ENCODE data around the gene FBXL22. TPM values are rescaled to one million over a fixed set of nuclear protein-coding genes. Genes with fewer than 3 reads are reported as not detected.

Gene FBXL22
- total RNA-seq (2014; rRNA removed): 0.23 TPM in 1 of 2 replicates, not detected in the other
- polyA plus RNA-seq (2012): 0.17 TPM

DNA sequence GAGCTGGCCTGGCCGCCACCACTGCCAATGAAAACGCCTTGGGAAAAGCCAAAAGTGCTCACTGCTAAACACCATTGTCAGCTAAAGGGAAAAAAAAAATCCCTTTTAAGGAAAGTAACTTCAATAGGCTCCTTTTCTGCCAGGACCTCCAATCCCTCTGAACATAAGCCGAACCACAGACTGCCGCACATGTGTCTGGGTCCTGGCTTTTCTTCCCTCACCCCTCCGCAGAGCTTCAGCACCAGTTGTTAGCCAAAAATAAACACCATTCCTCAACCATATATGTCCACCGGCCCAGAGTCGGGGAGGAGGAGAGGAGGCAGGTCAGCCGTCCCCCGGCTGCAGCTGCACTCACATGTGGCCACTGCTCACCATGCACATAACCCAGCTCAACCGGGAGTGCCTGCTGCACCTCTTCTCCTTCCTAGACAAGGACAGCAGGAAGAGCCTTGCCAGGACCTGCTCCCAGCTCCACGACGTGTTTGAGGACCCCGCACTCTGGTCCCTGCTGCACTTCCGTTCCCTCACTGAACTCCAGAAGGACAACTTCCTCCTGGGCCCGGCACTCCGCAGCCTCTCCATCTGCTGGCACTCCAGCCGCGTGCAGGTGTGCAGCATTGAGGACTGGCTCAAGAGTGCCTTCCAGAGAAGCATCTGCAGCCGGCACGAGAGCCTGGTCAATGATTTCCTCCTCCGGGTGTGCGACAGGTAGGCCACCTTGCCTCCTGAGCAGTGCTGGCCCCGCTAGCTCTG lies at the start of gene FBXL22:
Gene FBXL22 (plus strand): TSS at position 350 of the 753 bp plus-strand sequence. CDS start 6 bp downstream, at position 356.
- no peak for DNase-seq (ENCODE audit: low read depth)

DNA sequence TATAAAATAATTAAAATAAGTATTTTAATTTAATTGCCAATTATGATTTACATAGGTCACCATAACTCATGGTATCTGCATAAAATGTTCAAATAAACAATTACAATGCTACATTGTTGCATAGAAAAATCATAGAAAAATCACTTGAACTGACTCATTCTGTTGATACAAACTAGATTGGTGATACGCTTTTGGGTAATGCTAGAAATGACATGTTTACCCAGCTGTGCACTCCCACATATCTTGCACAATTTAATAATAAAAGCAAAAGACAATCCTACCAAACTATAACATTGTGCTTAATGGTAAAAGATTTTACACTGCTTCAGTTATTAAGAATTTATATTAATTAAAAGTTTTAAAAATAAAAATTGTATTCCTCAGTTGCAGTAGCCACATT lies 45.8 kb upstream of the FBXL22 start:
- DNase-seq (ENCODE audit: low read depth): peak; percentile 81

GRCh38 chr15:63553388-63553791 lies 43.8 kb upstream of the FBXL22 start:
- DNase-seq (ENCODE audit: low read depth): peak; percentile 91

- DNase-seq (ENCODE audit: low read depth): no peak
These were observed 42.8 kb upstream of the FBXL22 start for GRCh38 chr15:63554337-63554927.

- DNase-seq (ENCODE audit: low read depth): no peak
These were observed 41.7 kb upstream of the FBXL22 start for GRCh38 chr15:63555507-63555906.

GRCh38 chr15:63556246-63556645 lies 40.9 kb upstream of the FBXL22 start:
- DNase-seq (ENCODE audit: low read depth): no peak

- no peak for DNase-seq (ENCODE audit: low read depth)
These were observed 40.5 kb upstream of the FBXL22 start for GRCh38 chr15:63556736-63557135.

- no peak for DNase-seq (ENCODE audit: low read depth)
These were observed 37.4 kb upstream of the FBXL22 start for GRCh38 chr15:63559753-63560152.

DNA sequence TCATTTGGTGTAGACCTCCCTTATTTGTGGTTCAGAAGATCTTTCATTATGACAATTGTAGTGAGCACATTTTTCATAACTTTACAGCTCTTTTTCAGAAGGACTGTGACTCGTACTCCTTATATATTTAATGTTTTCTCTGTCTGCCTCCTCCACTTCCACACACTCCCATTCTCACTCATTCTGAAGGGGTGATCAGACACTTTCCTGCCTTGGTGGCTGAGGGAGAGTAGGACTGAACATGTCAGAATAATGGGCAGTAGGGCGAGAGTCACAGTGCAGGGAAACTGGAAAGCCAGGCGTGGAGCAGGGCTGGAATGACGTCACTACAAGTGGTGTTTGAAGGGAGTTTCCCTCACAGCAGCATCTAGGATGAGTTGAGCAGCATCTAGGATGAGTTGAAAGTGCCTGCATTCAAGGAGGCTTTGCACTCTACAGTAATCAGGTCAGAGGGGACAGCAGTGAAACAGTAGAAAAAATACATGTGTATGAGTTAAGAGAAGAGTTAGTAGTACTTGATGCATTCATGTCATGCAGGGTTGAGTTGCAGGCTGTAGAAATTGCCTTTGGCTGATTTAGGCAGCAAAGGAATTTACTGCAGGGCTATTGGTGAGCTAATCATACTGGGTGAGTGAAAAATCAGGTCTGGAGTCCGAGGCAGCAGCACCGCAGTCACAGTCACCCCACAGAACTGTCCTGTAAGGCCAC lies 36.3 kb upstream of the FBXL22 start:
- DNase-seq (ENCODE audit: low read depth): no peak

- DNase-seq (ENCODE audit: low read depth): no peak
These were observed 33.1 kb upstream of the FBXL22 start for GRCh38 chr15:63564093-63564492.

DNA sequence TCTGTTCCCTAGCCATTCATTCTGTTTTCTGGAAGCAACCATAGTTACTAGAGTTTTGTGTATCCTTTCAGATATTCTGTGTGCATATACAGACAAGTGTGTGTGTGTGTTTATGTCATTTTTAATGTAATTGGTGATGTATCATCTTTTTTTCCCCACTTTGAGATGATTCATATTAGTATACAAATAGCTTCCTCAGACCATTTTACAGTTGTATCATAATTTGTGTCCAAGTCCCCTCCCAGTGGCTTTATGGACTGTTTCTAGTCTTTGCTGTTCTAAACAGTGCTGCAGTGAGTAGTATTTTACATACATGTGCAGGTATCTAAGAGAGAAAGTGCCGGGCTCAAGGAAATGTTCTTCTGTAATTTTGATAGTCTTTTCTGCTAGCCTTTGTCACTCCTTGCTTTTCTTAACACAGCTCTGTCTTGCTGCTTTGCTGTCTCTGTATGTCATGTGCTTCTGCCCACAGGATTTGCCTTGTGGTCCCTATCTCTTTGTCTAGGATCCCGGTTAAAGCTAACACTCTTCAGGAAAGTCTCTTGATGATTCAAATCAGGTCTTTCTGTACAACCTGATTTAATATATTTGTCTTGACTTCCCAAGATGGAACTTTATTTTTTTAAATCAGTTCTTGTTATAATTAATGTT lies 31.5 kb upstream of the FBXL22 start:
- no peak for DNase-seq (ENCODE audit: low read depth)

DNA sequence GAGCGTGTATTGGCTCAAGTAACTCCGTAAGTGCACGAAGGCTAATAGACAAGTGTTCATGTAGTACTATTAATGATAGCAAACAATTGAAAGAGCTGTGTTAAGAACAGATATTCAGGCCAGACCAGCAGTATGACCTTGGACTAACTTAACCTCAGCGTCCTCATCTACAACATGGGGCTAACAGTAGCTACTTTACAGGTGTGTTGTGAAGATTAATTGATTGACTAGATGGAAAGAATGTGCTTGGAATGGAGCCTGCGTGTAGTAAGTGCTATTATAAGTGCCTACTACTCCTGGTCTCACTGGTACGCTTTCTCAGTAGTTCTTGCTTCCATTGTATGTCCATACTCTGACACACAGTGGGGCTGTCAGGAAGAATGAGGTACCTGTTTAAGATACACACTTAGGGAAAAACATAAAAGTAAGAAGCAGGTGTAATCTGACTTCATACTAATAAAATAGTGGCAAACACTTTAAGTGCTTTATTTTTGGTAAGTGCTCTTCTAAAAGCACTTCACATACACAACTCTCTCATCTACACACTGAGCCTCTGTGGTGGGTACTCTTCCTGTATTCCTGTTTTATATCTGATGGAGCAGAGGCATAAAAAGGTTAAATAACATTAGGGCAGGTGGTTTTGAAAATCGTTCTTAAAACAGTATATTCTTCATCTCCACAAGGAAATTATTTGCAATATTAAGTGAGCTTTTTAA lies 24.3 kb upstream of the FBXL22 start:
- no peak for DNase-seq (ENCODE audit: low read depth)

DNA sequence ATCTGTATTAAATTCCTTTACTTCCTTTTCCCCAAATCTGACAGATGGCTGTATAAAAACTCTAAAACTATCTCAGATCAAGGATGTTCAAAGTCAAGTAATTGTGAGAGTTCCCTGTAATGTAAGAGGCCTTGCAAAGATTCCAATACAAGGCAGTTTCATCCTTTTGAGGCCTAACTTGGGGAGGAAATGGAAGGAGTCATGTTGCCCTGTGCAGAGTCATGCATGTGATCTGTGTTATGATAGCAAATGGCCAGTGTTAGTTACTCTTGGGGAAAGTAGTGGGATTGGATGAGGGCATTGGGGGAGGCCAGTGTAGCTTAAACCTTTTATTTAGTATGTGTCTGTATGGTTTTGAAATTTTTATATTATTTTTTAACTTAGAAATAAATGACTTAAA lies 23.7 kb upstream of the FBXL22 start:
- no peak for DNase-seq (ENCODE audit: low read depth)

DNA sequence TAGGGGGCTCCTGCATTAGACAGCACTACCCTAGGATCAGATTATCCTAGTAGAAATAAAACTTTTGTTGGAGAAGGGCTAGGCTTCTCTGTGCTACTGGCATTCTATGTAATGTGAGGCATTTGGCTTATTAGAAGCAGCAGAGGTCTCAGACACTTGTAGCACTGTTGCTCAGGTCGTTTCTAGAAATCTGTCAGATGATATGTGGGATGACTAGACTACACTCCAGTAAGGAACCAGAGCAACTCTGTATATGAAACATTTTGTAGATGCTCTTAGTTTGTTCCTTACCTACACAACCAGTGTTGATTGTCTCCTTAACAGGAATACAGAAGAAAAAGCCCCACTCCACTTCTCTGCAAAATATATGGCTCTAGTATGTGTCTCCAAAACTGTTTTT lies 21.9 kb upstream of the FBXL22 start:
- no peak for DNase-seq (ENCODE audit: low read depth)

GRCh38 chr15:63576441-63576840 lies 20.7 kb upstream of the FBXL22 start:
- DNase-seq (ENCODE audit: low read depth): no peak

DNA sequence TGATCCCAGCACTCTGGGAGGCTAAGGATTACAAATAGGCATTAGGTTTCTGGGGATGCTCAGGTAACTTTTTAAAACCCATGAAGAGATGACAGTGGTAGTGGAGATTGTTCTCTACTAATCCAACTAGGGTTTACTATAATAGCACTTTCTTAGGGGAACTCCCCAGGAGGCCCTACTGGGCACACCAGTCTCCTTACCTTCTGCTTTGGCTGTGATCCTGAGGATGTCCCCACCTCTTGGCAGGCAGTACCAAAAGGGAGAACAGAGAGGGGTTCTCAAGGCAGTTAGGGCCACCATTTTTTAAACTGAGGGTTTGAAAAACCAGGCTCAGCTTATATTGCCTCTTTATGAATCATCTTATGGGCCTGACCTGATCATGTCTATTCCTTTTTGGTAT lies 15.0 kb upstream of the FBXL22 start:
- DNase-seq (ENCODE audit: low read depth): no peak

DNA sequence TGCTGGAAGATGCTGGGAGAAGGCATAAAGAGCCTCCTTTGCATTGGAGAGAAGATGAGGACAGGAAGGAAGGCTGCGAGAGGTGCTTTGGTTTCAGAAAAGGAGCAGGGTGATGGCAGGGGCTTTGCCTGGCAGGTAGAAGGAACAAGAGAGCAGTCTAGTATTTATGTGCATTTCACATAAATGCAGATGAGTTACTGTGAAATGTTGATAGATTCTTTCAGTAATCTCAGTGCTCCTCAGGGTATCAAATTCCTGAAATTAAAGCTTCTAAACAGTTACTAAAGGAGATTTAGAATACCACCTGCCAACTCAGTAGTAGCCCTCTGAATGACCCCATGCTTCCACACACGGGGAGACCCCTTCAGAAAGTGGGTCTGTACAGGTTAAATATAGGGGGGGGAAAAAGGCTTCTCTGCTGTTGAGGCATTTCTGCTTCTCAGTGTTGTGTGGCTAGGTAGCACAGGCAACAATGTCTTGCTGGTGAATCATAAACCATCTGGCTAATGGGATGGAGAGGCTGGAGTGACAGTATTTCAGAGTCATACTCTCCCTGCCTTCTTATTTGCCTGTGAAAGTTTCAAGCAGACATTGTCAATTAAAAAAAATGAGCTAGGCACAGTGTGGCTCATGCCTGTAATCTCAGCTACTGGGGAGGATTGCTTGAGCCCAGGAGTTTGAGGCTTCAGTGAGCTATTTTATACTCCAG lies 14.3 kb upstream of the FBXL22 start:
- peak; percentile 80 for DNase-seq (ENCODE audit: low read depth)

GRCh38 chr15:63586790-63587189 lies 10.4 kb upstream of the FBXL22 start:
- no peak for DNase-seq (ENCODE audit: low read depth)

GRCh38 chr15:63587527-63587926 lies 9.7 kb upstream of the FBXL22 start:
- DNase-seq (ENCODE audit: low read depth): peak; percentile 47

GRCh38 chr15:63588826-63589225 lies 8.4 kb upstream of the FBXL22 start:
- DNase-seq (ENCODE audit: low read depth): no peak
